ENCODE measurements around the gene EIF3B.

- no peak for TF ChIP-seq MAX (IDR thresholded peaks at IDR 0.05)
- TF ChIP-seq CTCF (IDR thresholded peaks at IDR 0.05; ENCODE audit: low read depth, low read length, missing input control): no peak
- no peak for TF ChIP-seq RAD21 (IDR thresholded peaks at IDR 0.05)
These were observed 38.0 kb upstream of the EIF3B start for GRCh38 chr7:2316578-2316977.

All from liver (tissue), 3 donors.